Stimulated activated CD4-positive, alpha-beta T cell treated with anti-CD3 and anti-CD28 coated beads, Interleukin-12 subunit alpha, Interleukin-12 subunit beta, amount 100 ng/mL, for 24 hours (primary cell): ENCODE measurements around the gene CFAP54.

ENCODE experiments used
- DNase-seq, 2 experiments: peaks; one replicate each; pipeline ENCODE4 v3.0.0-alpha.2; 2020; ENCODE audit warnings: low read depth in 2 of 2

CFAP54 gene

GRCh38 chr12:96751626-96752025 lies 262.2 kb downstream of the CFAP54 start:
- no peak for DNase-seq

GRCh38 chr12:96752211-96752610 lies 262.8 kb downstream of the CFAP54 start:
- DNase-seq = no peak

GRCh38 chr12:96766232-96766631 lies 276.9 kb downstream of the CFAP54 start:
- no peak for DNase-seq

- DNase-seq = no peak
Measured at GRCh38 chr12:96769400-96769799, 280.0 kb downstream of the CFAP54 start.

GRCh38 chr12:96770219-96771102 lies 281.1 kb downstream of the CFAP54 start:
- DNase-seq = no peak

- DNase-seq = no peak
Measured at GRCh38 chr12:96773031-96773430, 283.7 kb downstream of the CFAP54 start.

GRCh38 chr12:96774496-96775256 lies 285.3 kb downstream of the CFAP54 start:
- DNase-seq = no peak

GRCh38 chr12:96776908-96777307 lies 287.5 kb downstream of the CFAP54 start:
- no peak for DNase-seq

GRCh38 chr12:96780330-96780729 lies 291.0 kb downstream of the CFAP54 start:
- DNase-seq = no peak

- no peak for DNase-seq
Measured at GRCh38 chr12:96786791-96787190, 297.4 kb downstream of the CFAP54 start.

GRCh38 chr12:96803969-96804368 lies 314.6 kb downstream of the CFAP54 start:
- no peak for DNase-seq

- no peak for DNase-seq
Measured at GRCh38 chr12:96806272-96806671, 316.9 kb downstream of the CFAP54 start.

- no peak for DNase-seq
Measured at GRCh38 chr12:96807741-96808140, 318.4 kb downstream of the CFAP54 start.

- DNase-seq = no peak
Measured at GRCh38 chr12:96808587-96808986, 319.2 kb downstream of the CFAP54 start.

GRCh38 chr12:96809522-96809921 lies 320.1 kb downstream of the CFAP54 start:
- DNase-seq = no peak

GRCh38 chr12:96810057-96810456 lies 320.7 kb downstream of the CFAP54 start:
- no peak for DNase-seq

GRCh38 chr12:96810477-96810876 lies 321.1 kb downstream of the CFAP54 start:
- no peak for DNase-seq

GRCh38 chr12:96811083-96811482 lies 321.7 kb downstream of the CFAP54 start:
- DNase-seq = no peak

- no peak for DNase-seq
Measured at GRCh38 chr12:96812153-96812552, 322.8 kb downstream of the CFAP54 start.

GRCh38 chr12:96814200-96814599 lies 324.8 kb downstream of the CFAP54 start:
- no peak for DNase-seq

- DNase-seq = no peak
Measured at GRCh38 chr12:96821592-96821991, 332.2 kb downstream of the CFAP54 start.

GRCh38 chr12:96822641-96823040 lies 333.3 kb downstream of the CFAP54 start:
- DNase-seq = no peak
